ENCODE measurements around the gene IPPK.

GRCh38 chr9:92564982-92565381, 104.9 kb downstream of the IPPK start:
- TF ChIP-seq CTCF (IDR thresholded peaks at IDR 0.05) (no peak), POLR2A (IDR thresholded peaks at IDR 0.05) (no peak)

All from lower leg skin (tissue), 3 donors.